Hematopoietic multipotent progenitor cell treated with erythropoietin and hydrocortisone succinate and interleukin-3 and kit ligand, for 6 days (in vitro differentiated cells): Measurements from ENCODE around the gene AEBP1.
A peak's percentile ranks its signal among the peaks of the same experiment; 100 is the strongest.

Experiments used
- DNase-seq: peaks from one replicate; pipeline ENCODE4 v3.0.0-alpha.2; 2015

AEBP1 gene

GRCh38 chr7:44145479-44145968 is 41.4 kb downstream of the AEBP1 start:
- DNase-seq: no peak

GRCh38 chr7:44145969-44146911 is 42.1 kb downstream of the AEBP1 start:
- DNase-seq: peak; percentile 82

- no peak for DNase-seq
Observed at GRCh38 chr7:44147026-44147991, 43.2 kb downstream of the AEBP1 start.

GRCh38 chr7:44148166-44148565 is 44.0 kb downstream of the AEBP1 start:
- no peak for DNase-seq

GRCh38 chr7:44148961-44149536 is 44.9 kb downstream of the AEBP1 start:
- DNase-seq: no peak

- no peak for DNase-seq
Observed at GRCh38 chr7:44149571-44150465, 45.7 kb downstream of the AEBP1 start.

GRCh38 chr7:44150466-44150832 is 46.3 kb downstream of the AEBP1 start:
- no peak for DNase-seq

- no peak for DNase-seq
Observed at GRCh38 chr7:44150966-44151941, 47.1 kb downstream of the AEBP1 start.

GRCh38 chr7:44151956-44152355 is 47.8 kb downstream of the AEBP1 start:
- no peak for DNase-seq

- no peak for DNase-seq
Observed at GRCh38 chr7:44152971-44153947, 49.1 kb downstream of the AEBP1 start.

- no peak for DNase-seq
Observed at GRCh38 chr7:44153948-44154335, 49.8 kb downstream of the AEBP1 start.

GRCh38 chr7:44154703-44155102 is 50.6 kb downstream of the AEBP1 start:
- no peak for DNase-seq

GRCh38 chr7:44155191-44156185 is 51.3 kb downstream of the AEBP1 start:
- no peak for DNase-seq

GRCh38 chr7:44156453-44157010 is 52.4 kb downstream of the AEBP1 start:
- no peak for DNase-seq

- no peak for DNase-seq
Observed at GRCh38 chr7:44157116-44158080, 53.3 kb downstream of the AEBP1 start.

GRCh38 chr7:44158096-44158872 is 54.1 kb downstream of the AEBP1 start:
- DNase-seq: no peak
